ENCODE data around the gene WDR6.

DNA sequence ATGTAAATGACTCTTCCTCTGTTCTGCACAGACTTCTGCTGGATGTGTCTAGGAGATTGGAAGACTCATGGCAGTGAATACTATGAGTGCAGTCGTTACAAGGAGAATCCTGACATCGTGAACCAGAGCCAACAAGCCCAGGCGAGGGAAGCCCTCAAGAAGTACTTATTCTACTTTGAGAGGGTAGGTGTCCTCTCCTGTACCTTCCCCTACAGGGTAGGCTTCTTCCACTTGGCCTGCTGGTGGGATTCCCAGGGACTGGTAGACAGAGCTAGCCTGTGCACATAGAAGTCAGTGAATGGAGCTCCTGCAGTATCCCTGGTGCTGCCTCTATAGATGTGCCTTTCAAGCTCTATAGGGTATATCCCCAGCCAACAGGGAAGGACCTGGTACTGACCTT, 27.7 kb upstream of the WDR6 start:
- TF ChIP-seq POLR2AphosphoS5 (IDR thresholded peaks at IDR 0.05) (no peak), EZH2 (IDR thresholded peaks at IDR 0.05; ENCODE audit: borderline replicate concordance, insufficient read depth, low read length, poor library complexity, severe bottlenecking) (no peak), TAF1 (IDR thresholded peaks at IDR 0.05; ENCODE audit: low read depth) (no peak)
- TF ChIP-seq, protein P1, sequence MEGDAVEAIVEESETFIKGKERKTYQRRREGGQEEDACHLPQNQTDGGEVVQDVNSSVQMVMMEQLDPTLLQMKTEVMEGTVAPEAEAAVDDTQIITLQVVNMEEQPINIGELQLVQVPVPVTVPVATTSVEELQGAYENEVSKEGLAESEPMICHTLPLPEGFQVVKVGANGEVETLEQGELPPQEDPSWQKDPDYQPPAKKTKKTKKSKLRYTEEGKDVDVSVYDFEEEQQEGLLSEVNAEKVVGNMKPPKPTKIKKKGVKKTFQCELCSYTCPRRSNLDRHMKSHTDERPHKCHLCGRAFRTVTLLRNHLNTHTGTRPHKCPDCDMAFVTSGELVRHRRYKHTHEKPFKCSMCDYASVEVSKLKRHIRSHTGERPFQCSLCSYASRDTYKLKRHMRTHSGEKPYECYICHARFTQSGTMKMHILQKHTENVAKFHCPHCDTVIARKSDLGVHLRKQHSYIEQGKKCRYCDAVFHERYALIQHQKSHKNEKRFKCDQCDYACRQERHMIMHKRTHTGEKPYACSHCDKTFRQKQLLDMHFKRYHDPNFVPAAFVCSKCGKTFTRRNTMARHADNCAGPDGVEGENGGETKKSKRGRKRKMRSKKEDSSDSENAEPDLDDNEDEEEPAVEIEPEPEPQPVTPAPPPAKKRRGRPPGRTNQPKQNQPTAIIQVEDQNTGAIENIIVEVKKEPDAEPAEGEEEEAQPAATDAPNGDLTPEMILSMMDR (IDR thresholded peaks at IDR 0.05; ENCODE audit: poor library complexity, severe bottlenecking) = no peak
- TF ChIP-seq, protein P2, sequence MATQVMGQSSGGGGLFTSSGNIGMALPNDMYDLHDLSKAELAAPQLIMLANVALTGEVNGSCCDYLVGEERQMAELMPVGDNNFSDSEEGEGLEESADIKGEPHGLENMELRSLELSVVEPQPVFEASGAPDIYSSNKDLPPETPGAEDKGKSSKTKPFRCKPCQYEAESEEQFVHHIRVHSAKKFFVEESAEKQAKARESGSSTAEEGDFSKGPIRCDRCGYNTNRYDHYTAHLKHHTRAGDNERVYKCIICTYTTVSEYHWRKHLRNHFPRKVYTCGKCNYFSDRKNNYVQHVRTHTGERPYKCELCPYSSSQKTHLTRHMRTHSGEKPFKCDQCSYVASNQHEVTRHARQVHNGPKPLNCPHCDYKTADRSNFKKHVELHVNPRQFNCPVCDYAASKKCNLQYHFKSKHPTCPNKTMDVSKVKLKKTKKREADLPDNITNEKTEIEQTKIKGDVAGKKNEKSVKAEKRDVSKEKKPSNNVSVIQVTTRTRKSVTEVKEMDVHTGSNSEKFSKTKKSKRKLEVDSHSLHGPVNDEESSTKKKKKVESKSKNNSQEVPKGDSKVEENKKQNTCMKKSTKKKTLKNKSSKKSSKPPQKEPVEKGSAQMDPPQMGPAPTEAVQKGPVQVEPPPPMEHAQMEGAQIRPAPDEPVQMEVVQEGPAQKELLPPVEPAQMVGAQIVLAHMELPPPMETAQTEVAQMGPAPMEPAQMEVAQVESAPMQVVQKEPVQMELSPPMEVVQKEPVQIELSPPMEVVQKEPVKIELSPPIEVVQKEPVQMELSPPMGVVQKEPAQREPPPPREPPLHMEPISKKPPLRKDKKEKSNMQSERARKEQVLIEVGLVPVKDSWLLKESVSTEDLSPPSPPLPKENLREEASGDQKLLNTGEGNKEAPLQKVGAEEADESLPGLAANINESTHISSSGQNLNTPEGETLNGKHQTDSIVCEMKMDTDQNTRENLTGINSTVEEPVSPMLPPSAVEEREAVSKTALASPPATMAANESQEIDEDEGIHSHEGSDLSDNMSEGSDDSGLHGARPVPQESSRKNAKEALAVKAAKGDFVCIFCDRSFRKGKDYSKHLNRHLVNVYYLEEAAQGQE (IDR thresholded peaks at IDR 0.05; ENCODE audit: borderline replicate concordance) = no peak

Data from neural cell (in vitro differentiated cells).